Right lobe of liver (tissue), 6 donors: ENCODE data around the gene TMEM187. TPM values are rescaled to one million over a fixed set of nuclear protein-coding genes. Genes with fewer than 3 reads are reported as not detected.
A peak's percentile ranks its signal among the peaks of the same experiment; 100 is the strongest.

Experiments used
- ATAC-seq, 4 donors: fragments of 200-7000 bp; cut with Tn5 transposase; one replicate each; pipeline ENCODE4 v1.9.1; 2020; ENCODE audit warnings: mild to moderate bottlenecking in 4 of 4, moderate library complexity in 4 of 4
- DNase-seq, 3 donors: peaks; one replicate each; pipeline ENCODE4 v3.0.0-alpha.2; 2020
- H3K27ac ChIP-seq, 3 donors: fragments of 200-600 bp; one replicate each; pipeline ENCODE4 v1.8.0; 2022
- H3K27me3 ChIP-seq, 2 donors: fragments of 200-600 bp; one replicate each; pipeline ENCODE4 v1.8.0; 2022
- H3K36me3 ChIP-seq, 4 donors: fragments of 200-600 bp; sonication (generic) in 1 of 4; one replicate each; pipeline versions ENCODE4 v1.5.1 to v1.8.0; 2017 to 2022; ENCODE audit warnings: control low read depth in 1 of 4
- H3K4me1 ChIP-seq, 4 donors: fragments of 200-600 bp; sonication (generic) in 1 of 4; one replicate each; pipeline versions ENCODE4 v1.5.1 to v1.8.0; 2017 to 2022; ENCODE audit warnings: control low read depth in 1 of 4
- H3K4me3 ChIP-seq, 3 donors: fragments of 200-600 bp; one replicate each; pipeline ENCODE4 v1.8.0; 2022
- H3K9me3 ChIP-seq, 4 donors: fragments of 200-600 bp; sonication (generic) in 1 of 4; one replicate each; pipeline versions ENCODE4 v1.5.1 to v1.8.0; 2017 to 2022; ENCODE audit warnings: control low read depth in 1 of 4
- CTCF ChIP-seq, 4 donors: fragments of 200-600 bp in 3 of 4; fragments of 450-650 bp in 1 of 4; IDR thresholded peaks; one replicate each; pipeline versions ENCODE4 v1.5.1 to v1.8.0; 2016 to 2022; ENCODE audit warnings: antibody characterized with exemption in 4 of 4, mild to moderate bottlenecking in 2 of 4
- POLR2A ChIP-seq: fragments of 450-650 bp; IDR thresholded peaks from one replicate; pipeline ENCODE4 v1.6.1; 2017; ENCODE audit warnings: antibody characterized with exemption, mild to moderate bottlenecking
- WGBS: methylation state at CpG from one replicate; pipeline ENCODE4 v1.1.6; 2018; ENCODE audit warnings: low coverage, low lambda C conversion rate; ENCODE audit not compliant: insufficient coverage; ENCODE audit errors: missing lambda C conversion rate; 5-methylcytosine and 5-hydroxymethylcytosine counted together
- intact Hi-C, 2 donors: fragments of 100-400 bp; cut with DNase I; formaldehyde crosslinking; loops; one replicate each; pipeline versions ENCODE4 v1.11.2 to v1.14.1; 2022
- total RNA-seq, 6 experiments: library from RNA; depleted of rRNA in 2 of 6; stranded (reverse); fragments of >200 nt in 2 of 6; fragmentation: NEBNext Ultra II Directional in 3 of 6; extraction: Animal tissue kit (Norgen Biotek cat#: 25700) in 3 of 6; gene quantifications; one replicate each; pipeline versions ENCODE4 v1.1.0 to v1.2.4, GENCODE V29; 2016 to 2023
- donor health status: DM: no; HTN: yes; CAD: no.
- donor health status: DM: no; HTN: no; CAD: no.
- donor health status: DM: no; HTN: no; CAD: no.
- donor health status: DM: no; HTN: yes; CAD: no.
- donor health status: DM: no; HTN: yes; CAD: no.

Gene TMEM187
- total RNA-seq, 6 experiments from 2014 or later, result 3.8 to 10.3 (median 5.9) TPM

GRCh38 chrX:153948847-153949805 lies 23.4 kb upstream of the TMEM187 start:
- Histone ChIP-seq H3K27ac (peak overlapping the region in 1 of 3 donors; percentile 22), H3K4me3 (no peak overlapping the region), H3K36me3 (peaks cover 0 to 47% (median 19%) of the 10 kb centered on the region in 4 donors), H3K4me1 (no peaks in the 10 kb centered on the region), H3K9me3 (no peaks in the 10 kb centered on the region), H3K27me3 (no peaks in the 10 kb centered on the region)
- no peak for TF ChIP-seq POLR2A
- no peak for TF ChIP-seq CTCF (IDR thresholded peaks at IDR 0.05)
- WGBS, result 78% methylated on average over 10 of the region's 30 CpGs
- DNase-seq (peak in 1 of 3 donors; percentile 36), ATAC-seq (peak in 2 of 4 donors; percentile 2 to 9)
- intact Hi-C loops, result loop anchor here in 1 of 2 donors (5.0 kb wide), 1 partner anchor 182 kb away; no protein-coding TSS in a partner anchor

- DNase-seq, result no peak
- WGBS, result 74% methylated on average over 6 of the region's 19 CpGs
- Histone ChIP-seq H3K27me3 (no peaks in the 10 kb centered on the region), H3K4me1 (no peaks in the 10 kb centered on the region), H3K27ac (no peak overlapping the region), H3K36me3 (peaks cover 0 to 55% (median 19%) of the 10 kb centered on the region in 4 donors), H3K4me3 (no peak overlapping the region), H3K9me3 (no peaks in the 10 kb centered on the region)
- intact Hi-C loops, result loop anchor here in 1 of 2 donors (5.0 to 10.0 kb wide), 2 partner anchors 188 to 985 kb away; partner anchors contain the start of gene PLXNB3
- ATAC-seq, result no peak
- TF ChIP-seq CTCF (IDR thresholded peaks at IDR 0.05) (no peak), POLR2A (no peak)
Measured at GRCh38 chrX:153950127-153950526, 22.4 kb upstream of the TMEM187 start.

GRCh38 chrX:153951683-153952372 lies 20.7 kb upstream of the TMEM187 start:
- H3K4me1 ChIP-seq, result no peaks in the 10 kb centered on the region
- no peak overlapping the region for H3K27ac ChIP-seq
- TF ChIP-seq CTCF (IDR thresholded peaks at IDR 0.05) (no peak), POLR2A (no peak)
- ATAC-seq (no peak), DNase-seq (no peak)
- intact Hi-C loops, result loop anchor here in 1 of 2 donors (5.0 to 10.0 kb wide), 2 partner anchors 190 to 987 kb away; partner anchors contain the start of gene PLXNB3
- H3K27me3 ChIP-seq, result no peaks in the 10 kb centered on the region
- peaks cover 0 to 64% (median 20%) of the 10 kb centered on the region in 4 donors for H3K36me3 ChIP-seq
- H3K9me3 ChIP-seq, result no peaks in the 10 kb centered on the region
- no peak overlapping the region for H3K4me3 ChIP-seq
- 80% methylated on average over 1 of the region's 28 CpGs for WGBS

GRCh38 chrX:153952373-153953026 lies 20.1 kb upstream of the TMEM187 start:
- Histone ChIP-seq H3K27me3 (no peaks in the 10 kb centered on the region), H3K9me3 (no peaks in the 10 kb centered on the region), H3K4me1 (no peaks in the 10 kb centered on the region), H3K27ac (no peak overlapping the region), H3K36me3 (peaks cover 0 to 65% (median 22%) of the 10 kb centered on the region in 4 donors), H3K4me3 (no peak overlapping the region)
- ATAC-seq, result no peak
- WGBS, result 81% methylated on average over 12 of the region's 32 CpGs
- intact Hi-C loops, result loop anchor here in 1 of 2 donors (5.0 to 10.0 kb wide), 2 partner anchors 190 to 988 kb away; partner anchors contain the start of gene PLXNB3
- TF ChIP-seq CTCF (IDR thresholded peaks at IDR 0.05) (no peak), POLR2A (no peak)
- peak in 1 of 3 donors; percentile 32 for DNase-seq
